Left kidney (tissue), 8 donors: ENCODE results near the gene FAM124B. TPM values are rescaled to one million over a fixed set of nuclear protein-coding genes. Genes with fewer than 3 reads are reported as not detected.

ENCODE experiments used
- DNase-seq: peaks from one replicate; pipeline ENCODE4 v3.0.0-alpha.2; 2013
- long read RNA-seq, 8 donors: transcript quantifications; one replicate each; lab custom pipeline, GENCODE V29; 2026
- polyA plus RNA-seq: library from polyadenylated mRNA; unstranded; fragments of 120-200 nt; gene quantifications from one replicate; pipeline ENCODE4 v1.2.1, GENCODE V29; 2013; ENCODE audit not compliant: insufficient read length

The FAM124B gene
- 2.6 TPM for polyA plus RNA-seq
- long read RNA-seq, donor 1, partial matches to known transcripts = 0 of 1 reads
- long read RNA-seq, donor 1, other reads (novel, unspliced or antisense) = 0 of 1 reads
- long read RNA-seq, donor 2, partial matches to known transcripts = 0 of 1 reads
- long read RNA-seq, donor 2, other reads (novel, unspliced or antisense) = 0 of 1 reads
- long read RNA-seq, donor 3 = 0 reads
- long read RNA-seq, donor 4 = 0 reads
- long read RNA-seq, donor 5, partial matches to known transcripts = 0 of 4 reads
- long read RNA-seq, donor 5, other reads (novel, unspliced or antisense) = 0 of 4 reads
- long read RNA-seq, donor 6, partial matches to known transcripts = 0 of 1 reads
- long read RNA-seq, donor 6, other reads (novel, unspliced or antisense) = 0 of 1 reads
- long read RNA-seq, donor 7, partial matches to known transcripts = 0 of 2 reads
- long read RNA-seq, donor 7, other reads (novel, unspliced or antisense) = 0 of 2 reads
- long read RNA-seq, donor 8 = 0 reads

GRCh38 chr2:224401641-224402342 is at the start of gene FAM124B:
Gene FAM124B, minus strand, starts transcription at chr2:224402107. Its CDS starts 339 bp downstream, at chr2:224401768.
- peak; percentile 17 for DNase-seq

GRCh38 chr2:224449212-224450147 is 47.6 kb upstream of the FAM124B start:
- DNase-seq = no peak

- no peak for DNase-seq
These were observed 46.3 kb upstream of the FAM124B start for GRCh38 chr2:224448236-224448635.

GRCh38 chr2:224444783-224445182 is 42.9 kb upstream of the FAM124B start:
- no peak for DNase-seq

- peak; percentile 7 for DNase-seq
These were observed 42.1 kb upstream of the FAM124B start for GRCh38 chr2:224444021-224444420.

GRCh38 chr2:224442071-224442967 is 40.4 kb upstream of the FAM124B start:
- DNase-seq = peak; percentile 60

GRCh38 chr2:224440988-224441387 is 39.1 kb upstream of the FAM124B start:
- DNase-seq = no peak

- DNase-seq = no peak
These were observed 36.8 kb upstream of the FAM124B start for GRCh38 chr2:224438726-224439125.

GRCh38 chr2:224436634-224437033 is 34.7 kb upstream of the FAM124B start:
- no peak for DNase-seq

- no peak for DNase-seq
These were observed 32.7 kb upstream of the FAM124B start for GRCh38 chr2:224434618-224435017.

- no peak for DNase-seq
These were observed 31.5 kb upstream of the FAM124B start for GRCh38 chr2:224433442-224433841.

GRCh38 chr2:224432003-224432579 is 30.2 kb upstream of the FAM124B start:
- no peak for DNase-seq

- DNase-seq = no peak
These were observed 27.5 kb upstream of the FAM124B start for GRCh38 chr2:224429441-224429810.

GRCh38 chr2:224428787-224429440 is 27.0 kb upstream of the FAM124B start:
- DNase-seq = no peak

GRCh38 chr2:224427471-224427870 is 25.6 kb upstream of the FAM124B start:
- no peak for DNase-seq

- DNase-seq = no peak
These were observed 24.7 kb upstream of the FAM124B start for GRCh38 chr2:224426656-224427055.

GRCh38 chr2:224421065-224421464 is 19.2 kb upstream of the FAM124B start:
- no peak for DNase-seq

GRCh38 chr2:224417947-224418346 is 16.0 kb upstream of the FAM124B start:
- no peak for DNase-seq

GRCh38 chr2:224417361-224417729 is 15.4 kb upstream of the FAM124B start:
- DNase-seq = no peak
